Keratinocyte (primary cell): ENCODE data around the gene DNAJC13.

Experiments
- CTCF ChIP-seq, 3 experiments: IDR thresholded peaks in 1 of 3; conservative IDR thresholded peaks in 1 of 3; optimal IDR thresholded peaks in 1 of 3; 2 replicates in 2 of 3; 3 replicates in 1 of 3; pipeline versions ENCODE3 to v1.5.1; 2011; ENCODE audit warnings: low read length in 3 of 3, mild to moderate bottlenecking in 3 of 3, moderate library complexity in 2 of 3, control low read depth in 1 of 3, inconsistent platforms in 1 of 3; ENCODE audit not compliant: insufficient read depth in 2 of 3; ENCODE audit errors: extremely low read depth in 1 of 3
- EZH2 ChIP-seq: IDR thresholded peaks from one replicate; pipeline ENCODE4 v1.6.1; 2012; ENCODE audit warnings: inconsistent platforms, mild to moderate bottlenecking, low read length, moderate library complexity

GRCh38 chr3:132416807-132417694 is at the start of gene DNAJC13:
- no peak for TF ChIP-seq CTCF (optimal IDR thresholded peaks at IDR 0.05 in 1 of 3, IDR thresholded peaks at IDR 0.05 in 1 of 3, conservative IDR thresholded peaks at IDR 0.05 in 1 of 3; ENCODE audit: extremely low read depth in 1 of 3, insufficient read depth in 2 of 3, low read length in 3 of 3)
- TF ChIP-seq EZH2: no peak
